ENCODE data around the gene COBL. TPM values are rescaled to one million over a fixed set of nuclear protein-coding genes. Genes with fewer than 3 reads are reported as not detected.

Gene COBL
- total RNA-seq, 2 donors from 2014 or later, result 27.5 to 28.3 TPM

DNA sequence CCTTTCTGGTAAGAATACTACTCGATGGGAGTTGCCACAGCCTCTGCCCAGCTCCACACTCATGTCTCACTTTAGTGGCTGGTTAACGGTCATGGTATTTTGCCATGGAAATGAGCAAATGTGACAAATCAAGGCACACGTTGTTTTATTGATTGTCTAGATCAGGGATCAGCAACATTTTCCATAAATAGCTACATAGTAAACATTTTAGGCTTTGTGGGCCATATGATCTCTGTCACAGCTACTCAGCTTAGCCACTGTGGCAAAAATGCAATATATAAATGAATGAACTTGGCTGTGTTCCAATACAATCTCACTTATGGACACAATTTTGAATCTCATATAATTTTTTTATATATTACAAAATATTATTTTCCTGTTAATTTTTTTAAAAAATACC, 76.9 kb downstream of the COBL start:
- no peak overlapping the region for H3K27ac ChIP-seq (ENCODE audit: low read depth, low read length)
- no peaks in the 10 kb centered on the region for H3K27me3 ChIP-seq (ENCODE audit: control insufficient read depth, insufficient read depth, low read length, poor library complexity, severe bottlenecking)
- no peak overlapping the region for H3K9ac ChIP-seq (ENCODE audit: extremely low read depth, low read length, poor library complexity, severe bottlenecking)
- Mint-ChIP-seq H3K36me3 (ENCODE audit: low read depth) (no peaks in the 10 kb centered on the region), H3K27ac (no peak overlapping the region), H3K4me1 (peaks cover 18% of the 10 kb centered on the region), H3K9me3 (no peaks in the 10 kb centered on the region), H3K4me3 (no peak overlapping the region), H3K27me3 (ENCODE audit: insufficient read depth) (no peaks in the 10 kb centered on the region)
- peak; percentile 12 for DNase-seq
- H3K9me3 ChIP-seq (ENCODE audit: control insufficient read depth, low read length), result no peaks in the 10 kb centered on the region
- TF ChIP-seq, protein P1, sequence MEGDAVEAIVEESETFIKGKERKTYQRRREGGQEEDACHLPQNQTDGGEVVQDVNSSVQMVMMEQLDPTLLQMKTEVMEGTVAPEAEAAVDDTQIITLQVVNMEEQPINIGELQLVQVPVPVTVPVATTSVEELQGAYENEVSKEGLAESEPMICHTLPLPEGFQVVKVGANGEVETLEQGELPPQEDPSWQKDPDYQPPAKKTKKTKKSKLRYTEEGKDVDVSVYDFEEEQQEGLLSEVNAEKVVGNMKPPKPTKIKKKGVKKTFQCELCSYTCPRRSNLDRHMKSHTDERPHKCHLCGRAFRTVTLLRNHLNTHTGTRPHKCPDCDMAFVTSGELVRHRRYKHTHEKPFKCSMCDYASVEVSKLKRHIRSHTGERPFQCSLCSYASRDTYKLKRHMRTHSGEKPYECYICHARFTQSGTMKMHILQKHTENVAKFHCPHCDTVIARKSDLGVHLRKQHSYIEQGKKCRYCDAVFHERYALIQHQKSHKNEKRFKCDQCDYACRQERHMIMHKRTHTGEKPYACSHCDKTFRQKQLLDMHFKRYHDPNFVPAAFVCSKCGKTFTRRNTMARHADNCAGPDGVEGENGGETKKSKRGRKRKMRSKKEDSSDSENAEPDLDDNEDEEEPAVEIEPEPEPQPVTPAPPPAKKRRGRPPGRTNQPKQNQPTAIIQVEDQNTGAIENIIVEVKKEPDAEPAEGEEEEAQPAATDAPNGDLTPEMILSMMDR (conservative IDR thresholded peaks at IDR 0.05), result no peak
- no peaks in the 10 kb centered on the region for H3K4me1 ChIP-seq (ENCODE audit: control insufficient read depth, insufficient read depth, low read length)
- no peak overlapping the region for H3K4me3 ChIP-seq (ENCODE audit: low read length)
- WGBS, 2 experiments (ENCODE audit: insufficient coverage in 1 of 2, insufficient read length in 1 of 2), result 93 to 100% methylated on average over 1 to 3 of the region's 3 CpGs
- H3K36me3 ChIP-seq (ENCODE audit: control insufficient read depth, insufficient read depth, low read length), result no peaks in the 10 kb centered on the region

DNA sequence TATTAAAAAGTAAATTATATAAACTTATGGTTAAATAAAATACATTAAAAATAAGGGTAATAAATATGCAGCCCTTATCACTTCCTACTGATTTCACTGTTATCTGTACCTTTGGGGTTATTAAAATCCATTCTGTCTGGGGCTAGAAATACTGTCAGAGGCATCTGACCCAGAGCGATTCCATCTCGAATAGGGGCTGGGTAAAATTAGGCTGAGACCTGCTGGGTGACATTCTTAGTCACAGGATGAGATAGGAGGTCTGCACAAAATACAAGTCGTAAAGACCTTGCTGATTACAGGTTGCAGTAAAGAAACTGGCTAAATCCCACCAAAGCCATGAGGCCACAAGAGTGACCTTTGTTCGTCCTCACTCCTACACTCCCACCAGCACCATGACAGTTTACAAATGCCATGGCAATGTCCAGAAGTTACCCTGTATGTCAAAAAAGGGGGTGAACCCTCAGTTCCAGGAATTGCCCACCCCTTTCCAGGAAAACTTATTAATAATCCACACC, 77.6 kb downstream of the COBL start:
- no peak overlapping the region for H3K4me3 ChIP-seq (ENCODE audit: low read length)
- no peaks in the 10 kb centered on the region for H3K36me3 ChIP-seq (ENCODE audit: control insufficient read depth, insufficient read depth, low read length)
- H3K36me3 Mint-ChIP-seq (ENCODE audit: low read depth), result no peaks in the 10 kb centered on the region
- no peaks in the 10 kb centered on the region for H3K9me3 ChIP-seq (ENCODE audit: control insufficient read depth, low read length)
- H3K27ac Mint-ChIP-seq, result no peak overlapping the region
- WGBS, 2 experiments (ENCODE audit: insufficient coverage in 1 of 2, insufficient read length in 1 of 2), result 90 to 100% methylated on average over 1 to 4 of the region's 4 CpGs
- no peaks in the 10 kb centered on the region for H3K9me3 Mint-ChIP-seq
- no peaks in the 10 kb centered on the region for H3K27me3 ChIP-seq (ENCODE audit: control insufficient read depth, insufficient read depth, low read length, poor library complexity, severe bottlenecking)
- H3K4me1 Mint-ChIP-seq, result peaks cover 18% of the 10 kb centered on the region
- no peak overlapping the region for H3K4me3 Mint-ChIP-seq
- no peak overlapping the region for H3K27ac ChIP-seq (ENCODE audit: low read depth, low read length)
- peak; percentile 20 for DNase-seq
- H3K4me1 ChIP-seq (ENCODE audit: control insufficient read depth, insufficient read depth, low read length), result no peaks in the 10 kb centered on the region
- no peak overlapping the region for H3K9ac ChIP-seq (ENCODE audit: extremely low read depth, low read length, poor library complexity, severe bottlenecking)
- TF ChIP-seq, protein P1 (conservative IDR thresholded peaks at IDR 0.05), result no peak
- H3K27me3 Mint-ChIP-seq (ENCODE audit: insufficient read depth), result no peaks in the 10 kb centered on the region

DNA sequence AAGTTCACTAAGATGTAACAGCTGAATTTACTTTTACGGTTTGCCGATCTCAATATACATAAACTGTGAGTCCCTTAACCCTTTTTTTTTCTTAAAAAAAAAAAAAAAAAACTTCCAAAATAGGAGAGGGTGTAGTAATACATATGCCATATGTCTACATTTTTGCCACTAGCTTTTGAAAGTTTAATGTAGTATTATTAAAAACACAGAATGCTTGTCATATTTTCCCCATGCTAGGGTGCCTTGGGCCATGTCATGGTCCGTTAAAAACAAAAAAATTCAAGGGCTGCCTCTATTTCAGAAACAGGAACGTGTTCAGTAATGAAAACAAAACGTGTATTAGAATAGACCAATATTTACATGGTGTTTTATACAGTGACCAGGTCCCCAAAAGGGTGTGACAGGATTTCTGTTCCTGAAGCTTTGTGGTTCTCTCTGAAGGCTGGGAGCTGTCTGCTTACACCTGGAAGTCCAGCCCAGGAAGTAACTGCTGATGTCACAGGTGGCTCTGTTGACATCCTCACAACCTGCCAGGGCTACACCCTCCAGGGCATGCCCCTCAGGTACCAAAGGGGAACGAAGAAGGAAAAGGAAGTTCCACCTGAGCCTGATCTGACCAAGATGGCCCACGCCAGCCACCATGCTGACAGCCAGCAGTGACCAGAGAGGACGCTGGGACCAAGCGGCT, 79.0 kb downstream of the COBL start:
- TF ChIP-seq, protein P1 (conservative IDR thresholded peaks at IDR 0.05), result no peak
- no peaks in the 10 kb centered on the region for H3K9me3 ChIP-seq (ENCODE audit: control insufficient read depth, low read length)
- H3K27me3 ChIP-seq (ENCODE audit: control insufficient read depth, insufficient read depth, low read length, poor library complexity, severe bottlenecking), result no peaks in the 10 kb centered on the region
- Mint-ChIP-seq H3K27ac (no peak overlapping the region), H3K4me1 (peaks cover 18% of the 10 kb centered on the region), H3K36me3 (ENCODE audit: low read depth) (no peaks in the 10 kb centered on the region), H3K9me3 (no peaks in the 10 kb centered on the region), H3K4me3 (no peak overlapping the region), H3K27me3 (ENCODE audit: insufficient read depth) (no peaks in the 10 kb centered on the region)
- no peak for DNase-seq
- no peak overlapping the region for H3K27ac ChIP-seq (ENCODE audit: low read depth, low read length)
- 93 to 100% methylated on average over 4 to 8 of the region's 9 CpGs for WGBS, 2 experiments (ENCODE audit: insufficient coverage in 1 of 2, insufficient read length in 1 of 2)
- no peak overlapping the region for H3K4me3 ChIP-seq (ENCODE audit: low read length)
- H3K9ac ChIP-seq (ENCODE audit: extremely low read depth, low read length, poor library complexity, severe bottlenecking), result no peak overlapping the region
- no peaks in the 10 kb centered on the region for H3K36me3 ChIP-seq (ENCODE audit: control insufficient read depth, insufficient read depth, low read length)
- H3K4me1 ChIP-seq (ENCODE audit: control insufficient read depth, insufficient read depth, low read length), result no peaks in the 10 kb centered on the region
